DND-41 (cell line): ENCODE measurements around the gene KCNC3.

Source experiments
- ATAC-seq: fragments of 200-7000 bp; cut with Tn5 transposase; 3 replicates; pipeline ENCODE4 v1.9.1; 2021; ENCODE audit warnings: low read depth; ENCODE audit not compliant: insufficient read depth
- DNase-seq: peaks from one replicate; pipeline ENCODE4 v3.0.0-alpha.2; 2020
- H2AFZ ChIP-seq: 2 replicates; pipeline ENCODE4 v1.6.0; 2012; ENCODE audit warnings: low read depth, low read length
- H3K27ac ChIP-seq: 2 replicates; pipeline ENCODE4 v1.5.1; 2012; ENCODE audit warnings: low read length, inconsistent platforms
- H3K27me3 ChIP-seq: fragments of 200-600 bp; sonication (generic); 2 replicates; pipeline ENCODE4 v1.6.0; 2012; ENCODE audit warnings: low read length, mild to moderate bottlenecking, inconsistent platforms; ENCODE audit not compliant: insufficient read depth, poor library complexity
- H3K36me3 ChIP-seq: 2 replicates; pipeline ENCODE4 v1.5.1; 2012; ENCODE audit warnings: low read length, inconsistent platforms; ENCODE audit not compliant: insufficient read depth
- H3K4me1 ChIP-seq: 2 replicates; pipeline ENCODE4 v1.5.1; 2012; ENCODE audit warnings: mild to moderate bottlenecking, low read length; ENCODE audit not compliant: insufficient read depth
- H3K4me2 ChIP-seq: 2 replicates; pipeline ENCODE4 v1.6.0; 2012; ENCODE audit warnings: mild to moderate bottlenecking, moderate library complexity, low read length, inconsistent platforms; ENCODE audit not compliant: insufficient read depth
- H3K4me3 ChIP-seq, 2 experiments: fragments of 200-600 bp in 1 of 2; shearing (Covaris generic) in 1 of 2; 2 replicates each; pipeline ENCODE4 v1.5.1; 2012 to 2016; ENCODE audit warnings: inconsistent platforms in 2 of 2, low read length in 2 of 2, mild to moderate bottlenecking in 2 of 2, low read depth in 1 of 2, moderate library complexity in 1 of 2
- H3K79me2 ChIP-seq: 2 replicates; pipeline ENCODE4 v1.6.0; 2012; ENCODE audit warnings: low read length, inconsistent platforms; ENCODE audit not compliant: insufficient read depth
- H3K9ac ChIP-seq: 2 replicates; pipeline ENCODE4 v1.6.0; 2012; ENCODE audit warnings: low read depth, mild to moderate bottlenecking, inconsistent platforms, low read length, moderate library complexity
- H3K9me3 ChIP-seq: 2 replicates; pipeline ENCODE4 v1.5.1; 2012; ENCODE audit warnings: low read length, moderate library complexity, mild to moderate bottlenecking, inconsistent platforms; ENCODE audit not compliant: insufficient read depth, severe bottlenecking
- H4K20me1 ChIP-seq: 2 replicates; pipeline ENCODE4 v1.6.0; 2012; ENCODE audit warnings: low read length; ENCODE audit not compliant: insufficient read depth
- CTCF ChIP-seq: IDR thresholded peaks from 2 replicates; pipeline ENCODE4 v1.5.1; 2012; ENCODE audit warnings: borderline replicate concordance, low read length, moderate library complexity, mild to moderate bottlenecking; ENCODE audit not compliant: poor library complexity, severe bottlenecking; ENCODE audit errors: extremely low read depth
- EZH2 ChIP-seq: IDR thresholded peaks from 3 replicates; pipeline ENCODE4 v1.6.1; 2012; ENCODE audit warnings: borderline replicate concordance, low read depth, mild to moderate bottlenecking, moderate library complexity, low read length, inconsistent platforms; ENCODE audit not compliant: severe bottlenecking

Gene KCNC3

GRCh38 chr19:50319156-50319555 lies 10.0 kb downstream of the KCNC3 start:
- no peak overlapping the region for H3K4me3 ChIP-seq
- no peaks in the 10 kb centered on the region for H4K20me1 ChIP-seq
- no peaks in the 10 kb centered on the region for H3K9me3 ChIP-seq
- H3K27ac ChIP-seq = no peak overlapping the region
- peaks cover 7% of the 10 kb centered on the region; the same call in 1 of the 2 replicates for H3K4me1 ChIP-seq
- no peak overlapping the region for H2AFZ ChIP-seq
- no peak overlapping the region for H3K9ac ChIP-seq
- H3K4me2 ChIP-seq = no peak overlapping the region
- TF ChIP-seq CTCF (no peak), EZH2 (no peak)
- H3K79me2 ChIP-seq = no peaks in the 10 kb centered on the region
- no peaks in the 10 kb centered on the region for H3K27me3 ChIP-seq
- no peak for ATAC-seq
- no peaks in the 10 kb centered on the region for H3K36me3 ChIP-seq
- DNase-seq = no peak

GRCh38 chr19:50318438-50318837 lies 10.7 kb downstream of the KCNC3 start:
- no peak overlapping the region for H3K4me3 ChIP-seq
- no peak overlapping the region for H3K4me2 ChIP-seq
- H3K79me2 ChIP-seq = no peaks in the 10 kb centered on the region
- no peaks in the 10 kb centered on the region for H3K36me3 ChIP-seq
- H3K9me3 ChIP-seq = no peaks in the 10 kb centered on the region
- no peak overlapping the region for H3K9ac ChIP-seq
- no peaks in the 10 kb centered on the region for H3K27me3 ChIP-seq
- ATAC-seq (no peak), DNase-seq (no peak)
- no peak for TF ChIP-seq EZH2
- no peak for TF ChIP-seq CTCF
- H2AFZ ChIP-seq = no peak overlapping the region
- peaks cover 7% of the 10 kb centered on the region; the same call in 1 of the 2 replicates for H3K4me1 ChIP-seq
- no peak overlapping the region for H3K27ac ChIP-seq
- H4K20me1 ChIP-seq = no peaks in the 10 kb centered on the region

DNA sequence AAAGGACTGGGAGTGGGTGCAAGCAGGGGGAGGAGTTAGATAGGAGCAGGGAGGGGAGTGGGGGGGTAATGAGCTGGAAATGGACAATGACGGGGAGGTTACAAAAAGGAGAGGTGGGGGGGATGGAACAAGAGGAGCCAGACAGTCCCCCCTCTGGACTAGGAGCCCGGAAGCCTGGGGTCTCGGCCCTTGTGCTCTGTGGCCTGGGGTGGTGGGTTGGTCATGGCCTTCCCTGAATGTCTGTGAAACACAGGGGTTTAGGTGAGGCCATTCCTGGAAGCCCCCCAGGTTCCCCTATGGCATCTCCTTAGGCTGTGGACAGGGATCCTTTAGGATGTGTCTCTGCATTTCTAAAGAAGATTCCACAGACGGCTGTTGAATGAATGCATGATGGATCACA lies 12.1 kb downstream of the KCNC3 start:
- TF ChIP-seq EZH2 (no peak), CTCF (no peak)
- peaks cover 7% of the 10 kb centered on the region; the same call in 1 of the 2 replicates for H3K4me1 ChIP-seq
- H3K9ac ChIP-seq = no peak overlapping the region
- no peaks in the 10 kb centered on the region for H4K20me1 ChIP-seq
- ATAC-seq = no peak
- H3K79me2 ChIP-seq = no peaks in the 10 kb centered on the region
- H3K9me3 ChIP-seq = no peaks in the 10 kb centered on the region
- H3K27me3 ChIP-seq = no peaks in the 10 kb centered on the region
- DNase-seq = no peak
- H3K4me3 ChIP-seq = no peak overlapping the region
- H3K4me2 ChIP-seq = no peak overlapping the region
- no peaks in the 10 kb centered on the region for H3K36me3 ChIP-seq
- no peak overlapping the region for H3K27ac ChIP-seq
- no peak overlapping the region for H2AFZ ChIP-seq
